ENCODE data around the gene HIGD1A. TPM values are rescaled to one million over a fixed set of nuclear protein-coding genes. Genes with fewer than 3 reads are reported as not detected.

HIGD1A gene
- polyA plus RNA-seq, 1 donor from 2014 or later, result 66.7 TPM

DNA sequence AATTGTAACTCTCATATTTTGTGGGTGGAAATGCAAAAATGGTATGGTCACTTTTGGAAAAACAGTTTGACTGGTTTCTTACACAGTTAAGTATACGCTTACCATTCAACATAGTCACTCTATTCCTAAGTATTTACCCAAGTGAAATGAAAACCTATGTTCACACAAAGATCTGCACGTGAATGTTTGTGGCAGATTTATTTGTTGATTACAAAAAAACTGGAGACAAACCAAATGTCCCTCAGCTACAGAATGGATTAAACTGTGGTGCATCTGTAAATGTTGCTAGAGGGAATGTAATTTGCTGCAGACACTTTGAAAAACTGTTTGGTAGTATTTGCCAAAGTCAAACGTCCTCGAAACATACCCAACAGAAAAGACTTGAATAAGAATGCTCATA lies 34.3 kb upstream of the HIGD1A start:
- H3K27me3 Mint-ChIP-seq, result peaks cover 2% of the 10 kb centered on the region
- no peaks in the 10 kb centered on the region for H3K36me3 Mint-ChIP-seq
- peaks cover 6 to 10% (median 7%) of the 10 kb centered on the region in 3 donors for H3K4me1 Mint-ChIP-seq
- no peak overlapping the region for H3K4me3 Mint-ChIP-seq
- H3K9me3 Mint-ChIP-seq, result peaks cover 0 to 2% (median 0%) of the 10 kb centered on the region in 3 donors
- H3K27ac Mint-ChIP-seq, result no peak overlapping the region

DNA sequence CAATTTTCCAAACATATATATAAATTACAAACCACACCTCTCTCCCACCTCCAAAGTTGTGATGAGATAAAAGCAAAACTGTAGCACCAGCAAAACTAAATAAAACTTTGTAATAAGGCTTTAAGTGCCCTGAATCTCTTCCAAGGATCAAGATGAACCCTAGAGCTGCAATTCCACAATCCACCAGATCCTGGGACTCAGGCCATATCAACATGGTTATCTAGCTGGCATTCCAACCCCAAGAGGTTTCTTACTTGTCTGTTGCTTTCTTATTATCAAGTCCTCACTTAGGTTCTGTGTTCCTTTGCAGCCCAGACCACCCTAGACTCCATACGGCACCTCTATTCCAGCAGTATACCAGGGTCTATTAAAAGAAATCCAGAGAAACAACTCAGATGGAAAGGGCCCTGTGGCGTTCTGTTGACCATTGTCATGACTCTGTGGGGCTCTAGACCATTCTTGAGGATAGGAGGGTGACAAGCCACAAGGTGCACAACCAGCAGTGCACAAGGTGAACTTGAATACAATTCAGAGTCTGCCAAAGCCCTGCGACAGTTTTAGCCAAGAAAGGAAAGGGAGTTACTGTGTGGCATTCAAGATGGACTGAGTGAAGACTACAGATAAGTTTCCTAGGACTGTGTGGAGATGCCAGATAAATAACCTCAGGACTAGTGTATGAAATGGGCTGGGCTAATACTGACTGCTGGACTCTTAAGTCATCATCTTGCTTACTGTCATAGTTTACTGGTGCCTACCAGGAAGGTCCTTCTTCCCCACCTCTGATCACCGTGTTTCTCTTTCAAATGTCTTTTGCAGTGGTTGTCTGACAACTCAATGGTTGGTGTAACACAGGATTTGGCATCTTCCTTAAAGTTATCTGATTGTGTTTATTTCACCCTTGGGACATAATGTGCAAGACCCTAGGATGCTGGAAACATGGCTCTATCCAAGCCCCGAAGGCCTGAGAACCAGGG lies 32.1 kb upstream of the HIGD1A start:
- no peak overlapping the region for H3K27ac Mint-ChIP-seq
- H3K27me3 Mint-ChIP-seq, result peaks cover 2% of the 10 kb centered on the region
- H3K4me3 Mint-ChIP-seq, result no peak overlapping the region

DNA sequence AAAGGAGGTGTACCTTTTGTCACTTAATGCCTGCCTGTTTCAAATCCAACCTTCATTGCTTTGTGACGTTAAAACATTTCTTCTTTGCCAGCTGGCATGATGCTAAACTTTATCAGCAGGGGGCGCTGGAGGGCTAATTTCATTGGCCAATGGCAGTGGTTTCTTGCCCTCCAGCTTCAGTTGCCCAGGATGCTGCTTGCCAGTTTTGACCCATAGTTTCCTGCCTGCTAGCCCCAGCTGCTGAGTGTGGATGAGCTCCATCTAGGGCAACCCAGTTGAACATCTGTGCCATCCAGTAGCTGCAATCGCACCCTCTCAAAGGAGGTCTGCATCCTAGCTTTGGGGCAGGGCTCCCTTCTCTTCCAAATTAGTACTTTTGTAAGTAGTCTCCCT lies 27.0 kb upstream of the HIGD1A start:
- Mint-ChIP-seq H3K9me3 (no peaks in the 10 kb centered on the region), H3K27ac (no peak overlapping the region), H3K4me1 (peaks cover 0 to 3% (median 2%) of the 10 kb centered on the region in 3 donors), H3K4me3 (no peak overlapping the region), H3K27me3 (peaks cover 2% of the 10 kb centered on the region), H3K36me3 (no peaks in the 10 kb centered on the region)

More for the DNA sequence above, 32.1 kb upstream of the HIGD1A start:
- Mint-ChIP-seq H3K36me3 (no peaks in the 10 kb centered on the region), H3K4me1 (peaks cover 6 to 10% (median 8%) of the 10 kb centered on the region in 3 donors), H3K9me3 (peaks cover 0 to 2% (median 0%) of the 10 kb centered on the region in 3 donors)

DNA sequence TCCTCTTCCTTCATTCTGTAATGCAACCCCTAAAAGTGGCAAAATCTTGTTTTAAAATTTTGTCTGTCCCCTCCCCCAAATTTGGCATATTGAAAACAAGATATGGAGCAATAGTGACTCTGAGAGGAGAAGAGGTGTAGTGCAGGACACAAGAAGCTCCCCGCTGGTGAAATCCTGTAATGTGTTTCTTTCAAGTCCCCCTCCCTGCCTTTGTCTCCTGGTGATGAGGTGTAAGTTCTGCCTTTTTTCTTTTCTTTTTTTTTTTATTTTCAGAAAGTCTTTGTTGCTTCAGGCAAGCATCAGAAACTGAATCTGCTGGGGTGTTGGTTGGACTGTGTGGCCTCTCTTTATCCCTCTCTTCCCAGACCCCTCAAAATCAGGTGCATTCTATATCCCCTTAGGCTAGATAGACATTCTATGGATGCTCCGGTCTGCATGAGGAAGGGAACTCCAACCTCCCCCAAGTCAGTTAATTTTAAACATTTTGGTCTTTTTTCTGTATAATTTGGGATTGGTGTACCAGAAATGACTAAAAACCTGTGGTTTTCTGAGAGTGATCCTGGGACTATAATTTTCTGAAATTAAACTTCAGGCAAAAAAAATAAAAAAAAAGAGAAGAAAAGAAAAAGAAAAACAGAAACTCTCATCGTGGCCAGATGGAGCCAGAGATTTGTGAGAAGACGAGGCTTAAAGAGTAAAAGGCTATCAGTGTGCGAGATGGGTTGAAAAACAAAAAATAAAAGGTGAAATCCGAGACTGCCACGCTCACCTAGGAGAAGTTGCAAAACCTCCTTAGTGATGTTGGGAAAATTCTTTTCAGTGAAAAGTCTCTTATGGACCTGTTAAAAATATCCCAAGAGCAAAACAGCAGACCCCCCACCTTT lies 26.4 kb upstream of the HIGD1A start:
- Mint-ChIP-seq H3K4me3 (no peak overlapping the region), H3K27ac (peak overlapping the region in 1 of 3 donors; percentile 45), H3K27me3 (peaks cover 3% of the 10 kb centered on the region), H3K9me3 (no peaks in the 10 kb centered on the region), H3K36me3 (no peaks in the 10 kb centered on the region), H3K4me1 (peaks cover 0 to 3% (median 2%) of the 10 kb centered on the region in 3 donors)

DNA sequence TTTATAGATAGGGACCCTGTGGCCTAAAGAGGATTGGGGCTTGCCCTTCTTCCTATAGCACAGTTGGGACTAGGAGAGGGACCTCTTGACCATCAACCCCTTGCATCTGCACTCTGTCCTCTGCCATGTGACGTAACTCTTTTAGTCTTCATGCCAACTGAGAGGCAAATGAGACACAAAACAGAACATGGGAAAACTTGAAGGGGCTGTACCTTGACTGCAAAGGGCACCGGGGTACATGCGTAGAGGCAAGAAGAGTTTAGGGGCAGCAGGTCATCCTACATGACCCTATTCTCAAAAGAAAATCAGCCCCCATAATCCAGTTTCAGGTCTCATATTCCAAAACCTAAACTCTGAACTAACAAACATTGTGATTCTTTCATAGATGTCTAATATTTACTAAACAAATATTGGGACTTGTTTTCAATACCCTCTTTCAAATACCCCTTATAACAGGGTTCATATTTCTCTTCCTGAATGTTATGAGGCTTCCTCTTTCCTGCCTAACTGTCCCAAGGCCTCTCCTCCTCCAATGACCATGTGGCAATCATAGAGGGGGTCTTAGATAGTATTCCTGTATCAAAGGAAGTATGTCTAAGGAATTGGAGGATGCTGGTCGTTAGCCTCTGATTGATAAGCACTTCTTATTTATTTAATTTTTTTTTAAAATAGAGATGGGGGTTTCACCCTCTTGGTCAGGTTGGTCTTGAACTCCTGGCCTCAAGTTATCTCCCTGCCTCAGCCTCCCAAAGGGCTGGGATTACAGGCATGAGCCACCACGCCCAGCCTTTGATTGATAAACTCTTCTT lies 25.5 kb upstream of the HIGD1A start:
- Mint-ChIP-seq H3K36me3 (no peaks in the 10 kb centered on the region), H3K27ac (no peak overlapping the region), H3K27me3 (peaks cover 3% of the 10 kb centered on the region), H3K4me3 (no peak overlapping the region), H3K4me1 (peaks cover 0 to 3% (median 2%) of the 10 kb centered on the region in 3 donors), H3K9me3 (peaks cover 0 to 2% (median 0%) of the 10 kb centered on the region in 3 donors)

DNA sequence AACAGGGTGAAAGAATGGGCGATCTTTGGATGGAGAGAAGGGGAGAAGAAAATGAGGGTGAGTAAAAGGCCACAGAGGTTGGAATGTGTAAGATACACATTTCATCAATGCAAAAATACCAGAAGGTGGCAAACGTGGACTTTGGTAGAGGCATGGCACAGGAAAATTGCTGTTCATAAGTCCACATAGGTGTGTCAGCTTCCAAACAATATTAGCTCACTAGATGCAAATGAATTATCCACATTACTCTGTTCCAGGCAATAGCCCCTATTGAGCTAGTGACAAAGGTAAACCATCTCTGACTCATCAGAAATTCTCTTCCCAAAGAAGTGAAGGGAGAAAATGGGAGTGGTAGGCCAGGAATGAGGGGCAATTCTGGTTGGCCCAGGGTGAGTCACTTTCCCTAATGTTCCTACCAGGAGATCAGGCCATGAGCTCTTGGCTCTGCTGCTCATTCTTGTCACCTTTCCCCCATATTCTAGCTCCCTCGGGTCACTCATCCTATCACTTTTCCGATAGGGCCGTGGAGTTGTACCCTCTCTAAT lies 24.9 kb upstream of the HIGD1A start:
- no peak overlapping the region for H3K27ac Mint-ChIP-seq

DNA sequence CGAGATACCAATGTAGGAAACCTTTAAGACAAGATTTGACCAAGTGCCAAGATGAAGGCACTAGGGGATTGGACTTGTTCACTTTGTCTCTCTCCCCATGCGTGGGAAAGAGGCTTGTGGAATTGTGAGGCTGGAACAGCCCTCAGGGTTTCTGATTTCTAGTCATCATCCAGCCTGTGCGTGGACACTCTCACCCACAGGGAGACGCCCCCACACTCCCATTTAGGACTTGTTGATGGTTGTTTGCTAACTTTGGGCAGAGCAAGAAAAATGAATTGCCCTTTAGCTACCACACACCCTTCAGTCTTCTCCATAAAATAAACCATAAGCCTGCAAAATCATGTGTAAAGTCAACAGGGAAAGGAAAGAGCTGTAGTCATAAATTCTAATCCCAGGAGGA lies 23.4 kb upstream of the HIGD1A start:
- peaks cover 0 to 3% (median 3%) of the 10 kb centered on the region in 3 donors for H3K4me1 Mint-ChIP-seq
- no peaks in the 10 kb centered on the region for H3K36me3 Mint-ChIP-seq
- no peak overlapping the region for H3K4me3 Mint-ChIP-seq
- peaks cover 3% of the 10 kb centered on the region for H3K27me3 Mint-ChIP-seq
- H3K27ac Mint-ChIP-seq, result no peak overlapping the region
- peaks cover 0 to 5% (median 2%) of the 10 kb centered on the region in 3 donors for H3K9me3 Mint-ChIP-seq

More for the DNA sequence above, 24.9 kb upstream of the HIGD1A start:
- H3K36me3 Mint-ChIP-seq, result no peaks in the 10 kb centered on the region
- H3K4me1 Mint-ChIP-seq, result peaks cover 0 to 3% (median 2%) of the 10 kb centered on the region in 3 donors
- no peak overlapping the region for H3K4me3 Mint-ChIP-seq
- H3K27me3 Mint-ChIP-seq, result peaks cover 3% of the 10 kb centered on the region
- peaks cover 0 to 5% (median 2%) of the 10 kb centered on the region in 3 donors for H3K9me3 Mint-ChIP-seq

DNA sequence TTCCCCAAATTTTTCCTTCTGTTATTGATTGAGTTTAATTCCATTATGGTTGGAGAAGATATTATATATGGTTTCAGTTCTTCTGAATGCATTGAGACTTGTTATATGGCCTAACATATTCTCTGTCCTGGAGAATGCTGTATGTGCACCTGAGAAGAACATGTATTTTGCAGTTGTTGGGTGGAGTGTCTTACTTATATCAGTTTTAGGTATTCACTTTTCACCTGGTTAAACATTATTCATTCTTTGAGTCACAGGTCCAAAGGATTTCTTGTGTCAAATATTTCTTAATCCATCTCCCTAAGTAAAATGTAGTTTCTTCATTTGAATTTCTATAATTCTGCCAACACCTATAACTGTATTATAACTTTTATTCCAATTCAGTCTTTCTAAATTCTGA lies 22.7 kb upstream of the HIGD1A start:
- peaks cover 3% of the 10 kb centered on the region for H3K27me3 Mint-ChIP-seq
- peaks cover 0 to 5% (median 2%) of the 10 kb centered on the region in 3 donors for H3K9me3 Mint-ChIP-seq
- H3K27ac Mint-ChIP-seq, result no peak overlapping the region
- peaks cover 0 to 3% (median 3%) of the 10 kb centered on the region in 3 donors for H3K4me1 Mint-ChIP-seq
- no peaks in the 10 kb centered on the region for H3K36me3 Mint-ChIP-seq
- no peak overlapping the region for H3K4me3 Mint-ChIP-seq

DNA sequence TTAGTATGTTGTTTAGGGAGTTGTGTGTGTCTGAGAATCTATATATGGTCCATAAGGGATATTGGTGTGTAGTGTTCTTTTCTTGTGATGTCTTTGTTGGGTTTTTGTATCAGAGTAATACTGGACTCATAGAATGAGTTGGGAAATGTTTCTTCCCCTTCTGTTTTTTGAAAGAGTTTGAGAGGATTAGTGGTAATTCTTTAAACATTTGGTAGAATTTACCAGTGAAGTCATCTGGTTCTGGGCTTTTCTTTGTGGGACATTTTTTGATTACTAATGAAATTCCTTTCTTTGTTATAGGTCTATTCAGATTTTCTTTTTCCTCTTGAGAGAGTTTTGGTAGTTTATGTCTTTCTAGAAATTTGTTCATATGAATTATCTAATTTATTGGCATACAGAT lies 21.9 kb upstream of the HIGD1A start:
- H3K4me3 Mint-ChIP-seq, result no peak overlapping the region
- H3K27ac Mint-ChIP-seq, result no peak overlapping the region
- no peaks in the 10 kb centered on the region for H3K36me3 Mint-ChIP-seq
- peaks cover 0 to 5% (median 2%) of the 10 kb centered on the region in 3 donors for H3K9me3 Mint-ChIP-seq
- peaks cover 3% of the 10 kb centered on the region for H3K27me3 Mint-ChIP-seq
- peaks cover 0 to 1% (median 0%) of the 10 kb centered on the region in 3 donors for H3K4me1 Mint-ChIP-seq

DNA sequence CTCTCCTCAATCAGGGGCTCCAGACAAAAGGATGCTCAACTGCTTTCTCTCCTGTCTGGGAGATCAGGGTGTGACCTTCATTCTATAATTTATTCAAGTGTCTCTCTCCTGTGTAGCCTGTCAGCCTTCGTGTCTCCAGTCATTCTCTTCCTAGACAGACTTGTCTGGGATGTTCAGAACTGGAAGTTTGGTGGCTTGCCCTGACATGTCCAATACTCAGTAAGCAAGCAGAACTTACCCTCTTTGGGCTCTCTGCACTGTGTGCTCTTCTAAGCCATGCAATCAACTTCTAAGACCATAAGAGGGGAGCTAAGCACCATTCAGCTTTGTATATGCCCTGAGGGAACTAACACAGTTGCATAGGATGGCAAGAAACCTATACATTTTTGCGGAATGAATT lies 19.1 kb upstream of the HIGD1A start:
- H3K27ac Mint-ChIP-seq, result no peak overlapping the region
- peaks cover 4% of the 10 kb centered on the region for H3K27me3 Mint-ChIP-seq
- H3K9me3 Mint-ChIP-seq, result peaks cover 0 to 5% (median 2%) of the 10 kb centered on the region in 3 donors
- peaks cover 0 to 1% (median 0%) of the 10 kb centered on the region in 3 donors for H3K4me1 Mint-ChIP-seq
- no peaks in the 10 kb centered on the region for H3K36me3 Mint-ChIP-seq
- no peak overlapping the region for H3K4me3 Mint-ChIP-seq

DNA sequence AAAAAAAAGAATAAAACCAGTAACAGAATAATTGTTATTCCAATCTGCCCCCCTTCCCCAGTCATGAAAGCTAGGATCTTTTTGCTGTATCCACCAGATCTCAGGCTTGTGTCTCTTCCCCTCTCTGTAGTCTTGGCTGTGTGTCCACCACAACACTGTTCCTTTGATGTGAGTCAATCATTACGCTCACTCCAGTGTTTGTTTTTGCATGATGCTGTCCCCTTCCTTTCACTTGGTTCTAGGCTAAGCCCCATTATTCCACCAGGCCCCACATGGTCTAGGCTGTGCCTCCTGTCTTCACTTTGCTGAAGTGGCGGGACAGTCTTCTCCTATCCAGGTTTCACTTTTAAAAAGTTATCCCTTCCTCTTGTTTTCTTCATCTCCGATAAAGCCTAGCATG lies 18.5 kb upstream of the HIGD1A start:
- H3K27ac Mint-ChIP-seq, result no peak overlapping the region
- H3K27me3 Mint-ChIP-seq, result peaks cover 4% of the 10 kb centered on the region
- H3K4me1 Mint-ChIP-seq, result peaks cover 0 to 1% (median 0%) of the 10 kb centered on the region in 3 donors
- H3K36me3 Mint-ChIP-seq, result no peaks in the 10 kb centered on the region
- H3K4me3 Mint-ChIP-seq, result no peak overlapping the region
- peaks cover 0 to 5% (median 2%) of the 10 kb centered on the region in 3 donors for H3K9me3 Mint-ChIP-seq

DNA sequence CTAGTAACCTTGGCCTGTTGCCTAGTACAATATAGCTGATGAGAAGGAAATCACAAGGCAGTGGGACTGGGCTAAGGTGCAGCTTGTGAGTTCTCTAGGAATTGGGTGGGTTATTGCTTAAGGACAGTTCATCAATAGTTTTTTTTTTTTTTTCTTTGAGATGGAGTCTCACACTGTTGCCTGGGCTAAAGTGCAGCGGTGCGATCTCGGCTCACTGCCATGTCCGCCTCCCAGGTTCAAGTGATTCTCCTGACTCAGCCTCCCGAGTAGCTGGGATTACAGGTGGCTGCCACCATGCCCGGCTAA lies 16.4 kb upstream of the HIGD1A start:
- Mint-ChIP-seq H3K36me3 (no peaks in the 10 kb centered on the region), H3K27ac (no peak overlapping the region), H3K4me3 (no peak overlapping the region), H3K9me3 (peaks cover 0 to 5% (median 2%) of the 10 kb centered on the region in 3 donors), H3K27me3 (peaks cover 2% of the 10 kb centered on the region), H3K4me1 (peaks cover 0 to 1% (median 0%) of the 10 kb centered on the region in 3 donors)

DNA sequence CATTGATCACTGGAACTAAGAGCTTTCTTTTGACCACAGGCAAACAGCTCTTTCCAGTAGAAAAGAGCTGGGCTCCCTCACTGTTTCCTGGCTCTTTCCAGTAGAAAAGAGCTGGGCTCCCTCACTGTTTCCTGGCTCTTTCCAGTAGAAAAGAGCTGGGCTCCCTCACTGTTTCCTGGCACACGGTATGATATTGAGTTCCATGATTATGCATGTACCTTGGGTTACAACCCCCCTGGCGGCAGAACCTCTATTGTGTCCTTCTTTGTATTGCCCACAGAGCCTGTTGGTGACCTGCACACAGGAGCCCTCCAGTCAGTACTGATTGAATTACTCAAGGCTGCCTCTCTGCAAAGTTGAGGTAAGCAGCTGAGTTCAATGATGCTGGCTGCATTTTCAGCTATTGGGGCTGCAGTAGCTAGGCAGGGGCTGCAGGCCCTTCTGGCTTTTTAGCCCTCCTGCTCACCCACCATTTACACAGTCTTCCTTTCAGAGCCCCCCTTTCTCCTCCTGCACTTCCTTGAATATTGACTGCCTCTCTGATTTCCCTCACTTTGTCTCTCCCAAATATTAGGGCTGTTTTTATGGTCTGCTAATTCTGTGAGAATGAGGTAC lies 15.2 kb upstream of the HIGD1A start:
- H3K27ac Mint-ChIP-seq, result no peak overlapping the region
- H3K36me3 Mint-ChIP-seq, result no peaks in the 10 kb centered on the region
- peaks cover 0 to 1% (median 0%) of the 10 kb centered on the region in 3 donors for H3K4me1 Mint-ChIP-seq
- H3K27me3 Mint-ChIP-seq, result peaks cover 3% of the 10 kb centered on the region
- no peak overlapping the region for H3K4me3 Mint-ChIP-seq
- H3K9me3 Mint-ChIP-seq, result peaks cover 0 to 2% (median 0%) of the 10 kb centered on the region in 3 donors

DNA sequence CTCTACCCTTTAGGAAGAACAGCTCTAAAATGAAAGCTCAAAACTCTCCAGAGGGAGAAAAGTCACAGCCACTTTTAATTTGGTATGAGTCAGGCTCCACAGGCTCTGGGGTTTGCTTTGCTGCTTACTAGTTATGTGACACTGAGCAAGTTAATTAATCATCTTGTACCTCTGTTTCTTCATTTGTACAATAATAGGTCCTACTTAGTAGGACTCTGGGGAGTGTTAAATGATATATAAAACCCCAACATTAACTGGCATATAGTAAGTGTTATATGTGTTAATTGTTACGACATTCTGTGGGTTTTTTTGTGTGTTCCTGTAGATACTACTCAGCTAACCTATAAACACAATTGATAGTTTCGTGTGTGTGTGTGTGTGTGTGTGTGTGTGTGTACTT lies 11.5 kb upstream of the HIGD1A start:
- Mint-ChIP-seq H3K27ac (no peak overlapping the region), H3K36me3 (no peaks in the 10 kb centered on the region), H3K4me3 (no peak overlapping the region), H3K27me3 (peaks cover 3% of the 10 kb centered on the region), H3K9me3 (no peaks in the 10 kb centered on the region), H3K4me1 (no peaks in the 10 kb centered on the region)
